Subcutaneous adipose tissue (tissue), 4 donors: ENCODE measurements around the gene KCNAB2. TPM values are rescaled to one million over a fixed set of nuclear protein-coding genes. Genes with fewer than 3 reads are reported as not detected.

Experiments used
- CTCF ChIP-seq: fragments of 450-650 bp; IDR thresholded peaks from one replicate; pipeline ENCODE4 v1.5.1; 2016; ENCODE audit warnings: low read depth, mild to moderate bottlenecking, control low read depth, antibody characterized with exemption, moderate library complexity
- total RNA-seq, 4 donors: library from RNA; depleted of rRNA; stranded (reverse); fragments of >200 nt; gene quantifications; one replicate each; pipeline ENCODE4 v1.1.0, GENCODE V29; 2016

The KCNAB2 gene
- total RNA-seq, 4 donors from 2014 or later: 10.2 to 48.6 (median 18.2) TPM

GRCh38 chr1:6011946-6012258 lies 33.8 kb upstream of the KCNAB2 start:
- no peak for TF ChIP-seq CTCF

- TF ChIP-seq CTCF: no peak
These were observed 33.0 kb upstream of the KCNAB2 start for GRCh38 chr1:6012529-6013318.

- TF ChIP-seq CTCF: no peak
These were observed 32.2 kb upstream of the KCNAB2 start for GRCh38 chr1:6013491-6013890.

GRCh38 chr1:6014130-6014999 lies 31.3 kb upstream of the KCNAB2 start:
- TF ChIP-seq CTCF: no peak

GRCh38 chr1:6016191-6016865 lies 29.4 kb upstream of the KCNAB2 start:
- TF ChIP-seq CTCF: no peak

- no peak for TF ChIP-seq CTCF
These were observed 26.4 kb upstream of the KCNAB2 start for GRCh38 chr1:6019166-6019845.
